Neural progenitor cell (in vitro differentiated cells): Measurements from ENCODE around the gene GPR183. TPM values are rescaled to one million over a fixed set of nuclear protein-coding genes. Genes with fewer than 3 reads are reported as not detected.

Experiments used
- DNase-seq: peaks from one replicate; pipeline ENCODE4 v3.0.0-alpha.2; 2016; ENCODE audit warnings: low spot score
- H2AFZ ChIP-seq: fragments of 200-600 bp; sonication (generic); replicated peaks from 2 replicates; pipeline ENCODE4 v1.6.1; 2016; ENCODE audit warnings: antibody characterized with exemption
- H3F3A ChIP-seq: fragments of 200-600 bp; sonication (generic); 2 replicates; pipeline ENCODE4 v1.6.1; 2016; ENCODE audit warnings: antibody characterized with exemption, low read depth
- H3K27ac ChIP-seq: fragments of 200-600 bp; sonication (generic); 2 replicates; pipeline ENCODE4 v1.5.1; 2016; ENCODE audit warnings: mild to moderate bottlenecking
- H3K27me3 ChIP-seq: fragments of 200-600 bp; sonication (generic); 2 replicates; pipeline ENCODE4 v1.6.1; 2016; ENCODE audit warnings: mild to moderate bottlenecking, moderate library complexity
- H3K36me3 ChIP-seq: fragments of 200-600 bp; sonication (generic); 2 replicates; pipeline ENCODE4 v1.5.1; 2016
- H3K4me1 ChIP-seq: fragments of 200-600 bp; sonication (generic); 2 replicates; pipeline ENCODE4 v1.6.1; 2016; ENCODE audit warnings: mixed run types
- H3K4me2 ChIP-seq: fragments of 200-600 bp; sonication (generic); 2 replicates; pipeline ENCODE4 v1.6.1; 2016
- H3K4me3 ChIP-seq: fragments of 200-600 bp; sonication (generic); 2 replicates; pipeline ENCODE4 v1.5.1; 2016
- H3K79me2 ChIP-seq: fragments of 200-600 bp; sonication (generic); 2 replicates; pipeline ENCODE4 v1.6.1; 2016; ENCODE audit warnings: low read depth
- H3K9ac ChIP-seq: fragments of 200-600 bp; sonication (generic); 2 replicates; pipeline ENCODE4 v1.6.1; 2016
- H3K9me3 ChIP-seq: fragments of 200-600 bp; sonication (generic); 2 replicates; pipeline ENCODE4 v1.5.1; 2016; ENCODE audit warnings: low read depth
- H4K20me1 ChIP-seq: fragments of 200-600 bp; sonication (generic); 2 replicates; pipeline ENCODE4 v1.6.1; 2016; ENCODE audit warnings: low read depth
- H3K27ac Mint-ChIP-seq: 3 replicates; pipeline ENCODE4 v1.8.0; 2021; ENCODE audit warnings: mixed read lengths
- H3K27me3 Mint-ChIP-seq: 2 replicates; pipeline ENCODE4 v1.8.0; 2022; ENCODE audit warnings: low read depth, mild to moderate bottlenecking, inconsistent platforms, moderate library complexity, mixed read lengths; ENCODE audit not compliant: insufficient read depth
- H3K36me3 Mint-ChIP-seq: 3 replicates; pipeline ENCODE4 v1.8.0; 2021; ENCODE audit warnings: mixed read lengths
- H3K4me1 Mint-ChIP-seq: 3 replicates; pipeline ENCODE4 v1.8.0; 2021; ENCODE audit warnings: mixed read lengths
- H3K4me3 Mint-ChIP-seq: 3 replicates; pipeline ENCODE4 v1.8.0; 2021; ENCODE audit warnings: mild to moderate bottlenecking, moderate library complexity, mixed read lengths
- H3K9me3 Mint-ChIP-seq: 3 replicates; pipeline ENCODE4 v1.8.0; 2020; ENCODE audit warnings: mixed read lengths
- CTCF ChIP-seq: fragments of 200-600 bp; sonication (generic); IDR thresholded peaks from 2 replicates; pipeline ENCODE4 v1.5.1; 2017; ENCODE audit warnings: antibody characterized with exemption, mild to moderate bottlenecking
- EZH2 ChIP-seq: fragments of 200-600 bp; sonication (generic); IDR thresholded peaks from 2 replicates; pipeline ENCODE4 v1.6.1; 2017; ENCODE audit warnings: antibody characterized with exemption, mild to moderate bottlenecking, moderate library complexity
- EZH2phosphoT487 ChIP-seq: fragments of 200-600 bp; sonication (generic); IDR thresholded peaks from 2 replicates; pipeline ENCODE4 v1.6.1; 2017; ENCODE audit warnings: antibody characterized with exemption
- total RNA-seq: library from RNA; depleted of rRNA; stranded (reverse); fragments of >200 nt; gene quantifications from 2 replicates; pipeline ENCODE4 v1.2.3, GENCODE V29; 2015; ENCODE audit warnings: low replicate concordance

Gene GPR183
- total RNA-seq, 1 donor from 2014 or later: not detected

DNA sequence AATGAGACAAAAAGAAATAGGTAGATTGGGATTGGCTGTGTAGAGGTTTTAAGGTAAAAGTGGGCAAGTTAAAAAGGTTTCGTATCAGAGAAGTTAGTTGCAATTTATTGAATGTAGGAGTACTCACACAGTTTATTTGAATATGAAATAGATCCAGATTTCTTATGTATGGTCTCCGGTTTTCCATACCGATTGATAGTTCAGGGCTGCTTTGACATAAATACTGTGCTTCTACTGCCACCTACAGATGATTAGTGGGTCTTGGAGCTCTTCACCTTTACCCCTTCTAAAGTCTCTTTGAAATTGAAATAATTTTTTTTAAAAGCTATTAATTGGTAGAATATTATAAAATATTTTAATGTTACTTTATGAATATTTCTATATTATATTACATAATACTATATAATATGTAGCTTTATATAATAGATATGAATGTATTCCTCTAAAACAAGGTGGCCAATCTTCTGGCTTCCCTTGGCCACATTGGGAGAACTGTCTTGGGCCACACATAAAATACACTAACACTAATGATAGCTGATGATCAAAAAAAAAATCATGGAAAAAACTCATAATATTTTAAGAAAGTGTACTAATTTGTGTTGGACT, 41.3 kb downstream of the GPR183 start:
- Mint-ChIP-seq H3K36me3 (peaks cover 2% of the 10 kb centered on the region), H3K4me3 (no peak overlapping the region), H3K9me3 (no peaks in the 10 kb centered on the region), H3K4me1 (no peaks in the 10 kb centered on the region), H3K27ac (no peak overlapping the region), H3K27me3 (peaks cover 3% of the 10 kb centered on the region)
- Histone ChIP-seq H3K4me3 (no peak overlapping the region), H2AFZ (no peak overlapping the region), H3F3A (peaks cover 18% of the 10 kb centered on the region), H3K9me3 (no peaks in the 10 kb centered on the region), H3K4me2 (no peak overlapping the region), H4K20me1 (peaks cover 25% of the 10 kb centered on the region), H3K4me1 (no peaks in the 10 kb centered on the region), H3K9ac (no peak overlapping the region), H3K36me3 (no peaks in the 10 kb centered on the region), H3K27ac (no peak overlapping the region), H3K27me3 (no peaks in the 10 kb centered on the region), H3K79me2 (no peaks in the 10 kb centered on the region)
- peak; percentile 72 for TF ChIP-seq CTCF
- no peak for TF ChIP-seq EZH2
- no peak for TF ChIP-seq EZH2phosphoT487
- peak; percentile 56 for DNase-seq

DNA sequence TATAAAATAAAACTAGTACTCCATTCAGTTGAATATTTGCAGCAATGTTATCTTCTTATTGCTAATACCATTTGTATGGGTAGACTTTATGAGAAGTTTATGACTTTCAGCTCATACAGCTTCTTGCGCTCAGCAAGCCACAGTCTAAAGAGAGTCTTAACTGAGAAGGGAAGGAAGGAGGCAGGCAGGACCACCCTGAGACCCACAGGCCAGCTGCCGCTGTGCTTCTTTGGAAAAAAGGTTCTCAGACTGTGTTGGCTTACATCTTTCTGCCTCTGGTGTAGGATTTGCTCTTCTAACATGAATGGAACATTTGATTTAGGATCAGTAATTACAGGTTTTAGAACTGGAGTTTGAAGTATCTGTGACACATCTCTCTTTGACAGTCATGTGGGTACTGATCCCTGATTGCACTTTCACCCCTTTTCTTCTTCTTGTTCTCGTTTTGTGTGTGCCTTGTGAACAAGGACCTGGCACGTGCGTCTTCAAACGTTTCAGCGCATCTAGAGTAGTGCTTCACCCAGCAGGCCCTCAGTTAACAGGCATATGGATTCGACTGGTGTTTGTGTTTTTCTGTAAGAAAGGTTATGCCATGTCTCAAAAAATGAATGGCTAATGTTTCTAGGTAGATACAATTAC, 41.9 kb downstream of the GPR183 start:
- no peak overlapping the region for H3K4me3 Mint-ChIP-seq
- H3K27ac ChIP-seq: peak overlapping the region; percentile 57
- H3K4me1 ChIP-seq: no peaks in the 10 kb centered on the region

DNA sequence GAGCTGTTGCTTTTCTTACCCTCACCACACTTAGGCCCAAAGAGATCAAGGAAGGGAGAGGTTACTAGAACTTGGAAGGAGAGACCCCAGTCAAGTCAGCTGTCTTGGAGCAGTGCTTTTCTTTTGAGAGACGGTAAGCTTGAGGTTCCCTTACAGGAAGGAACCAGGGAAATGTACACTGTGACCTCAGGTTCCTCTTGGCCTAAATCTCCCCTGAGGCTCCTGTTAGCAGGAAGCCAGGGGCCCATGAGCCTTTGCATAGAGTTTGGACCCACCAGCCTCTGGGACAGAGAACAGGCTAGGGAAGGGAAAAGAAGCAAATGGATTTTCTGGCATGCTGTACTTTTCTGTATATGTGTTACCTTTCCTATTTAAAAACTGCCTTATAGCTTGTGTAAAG, 43.1 kb downstream of the GPR183 start:
- no peaks in the 10 kb centered on the region for H3K79me2 ChIP-seq
- H3K27me3 ChIP-seq: no peaks in the 10 kb centered on the region
- no peak overlapping the region for H3K4me3 Mint-ChIP-seq
- no peaks in the 10 kb centered on the region for H3K4me1 Mint-ChIP-seq
- no peak overlapping the region for H3K4me2 ChIP-seq
- no peaks in the 10 kb centered on the region for H3K9me3 ChIP-seq
- H3F3A ChIP-seq: peaks cover 18% of the 10 kb centered on the region
- no peak for TF ChIP-seq EZH2phosphoT487
- TF ChIP-seq EZH2: no peak
- TF ChIP-seq CTCF: no peak
- H2AFZ ChIP-seq: no peak overlapping the region
- no peaks in the 10 kb centered on the region for H3K4me1 ChIP-seq
- peaks cover 1% of the 10 kb centered on the region for H3K36me3 Mint-ChIP-seq
- H3K9me3 Mint-ChIP-seq: no peaks in the 10 kb centered on the region
- no peak overlapping the region for H3K27ac ChIP-seq
- no peak overlapping the region for H3K4me3 ChIP-seq
- H4K20me1 ChIP-seq: peaks cover 25% of the 10 kb centered on the region
- DNase-seq: no peak
- no peak overlapping the region for H3K27ac Mint-ChIP-seq
- H3K9ac ChIP-seq: no peak overlapping the region
- H3K27me3 Mint-ChIP-seq: peaks cover 3% of the 10 kb centered on the region
- H3K36me3 ChIP-seq: no peaks in the 10 kb centered on the region

More for the DNA sequence above, 41.9 kb downstream of the GPR183 start:
- peaks cover 3% of the 10 kb centered on the region for H3K27me3 Mint-ChIP-seq
- Histone ChIP-seq H3K27me3 (no peaks in the 10 kb centered on the region), H3K9ac (no peak overlapping the region), H3K9me3 (no peaks in the 10 kb centered on the region), H4K20me1 (peaks cover 25% of the 10 kb centered on the region), H3F3A (peaks cover 18% of the 10 kb centered on the region), H3K4me2 (no peak overlapping the region), H3K36me3 (no peaks in the 10 kb centered on the region), H3K4me3 (no peak overlapping the region), H3K79me2 (no peaks in the 10 kb centered on the region), H2AFZ (no peak overlapping the region)
- H3K9me3 Mint-ChIP-seq: no peaks in the 10 kb centered on the region
- DNase-seq: no peak
- H3K36me3 Mint-ChIP-seq: peaks cover 1% of the 10 kb centered on the region
- no peak overlapping the region for H3K27ac Mint-ChIP-seq
- H3K4me1 Mint-ChIP-seq: no peaks in the 10 kb centered on the region
- no peak for TF ChIP-seq EZH2phosphoT487
- no peak for TF ChIP-seq CTCF
- no peak for TF ChIP-seq EZH2
